Endothelial cell (in vitro differentiated cells): ENCODE results near the gene OAS1. TPM values are rescaled to one million over a fixed set of nuclear protein-coding genes. Genes with fewer than 3 reads are reported as not detected.

ENCODE experiments used
- DNase-seq: peaks from one replicate; pipeline ENCODE4 v3.0.0; 2021; ENCODE audit warnings: low spot score
- H3K27ac Mint-ChIP-seq: one replicate; pipeline ENCODE4 v1.8.0; 2021; ENCODE audit warnings: mixed read lengths, inconsistent platforms; ENCODE audit not compliant: unreplicated experiment
- H3K27me3 Mint-ChIP-seq: one replicate; pipeline ENCODE4 v1.8.0; 2021; ENCODE audit warnings: mild to moderate bottlenecking, moderate library complexity, mixed read lengths, inconsistent platforms; ENCODE audit not compliant: unreplicated experiment
- H3K36me3 Mint-ChIP-seq: one replicate; pipeline ENCODE4 v1.8.0; 2021; ENCODE audit warnings: mild to moderate bottlenecking, low read depth, mixed read lengths, inconsistent platforms; ENCODE audit not compliant: unreplicated experiment
- H3K4me1 Mint-ChIP-seq: one replicate; pipeline ENCODE4 v1.8.0; 2021; ENCODE audit warnings: mild to moderate bottlenecking, mixed read lengths, inconsistent platforms; ENCODE audit not compliant: unreplicated experiment
- H3K4me3 Mint-ChIP-seq: one replicate; pipeline ENCODE4 v1.8.0; 2021; ENCODE audit warnings: mild to moderate bottlenecking, mixed read lengths, inconsistent platforms; ENCODE audit not compliant: unreplicated experiment
- H3K9me3 Mint-ChIP-seq: one replicate; pipeline ENCODE4 v1.8.0; 2021; ENCODE audit warnings: mixed read lengths, inconsistent platforms; ENCODE audit not compliant: unreplicated experiment
- CTCF ChIP-seq: fragments of 200-600 bp; sonication (generic); IDR thresholded peaks from one replicate; pipeline ENCODE4 v1.5.0; 2021; ENCODE audit warnings: antibody characterized with exemption; ENCODE audit not compliant: unreplicated experiment
- total RNA-seq: library from RNA; stranded (reverse); fragmentation: NEBNext Ultra II Directional; extraction: Animal tissue kit (Norgen Biotek cat#: 25700); gene quantifications from one replicate; pipeline ENCODE4 v1.2.1, GENCODE V29; 2021; ENCODE audit not compliant: unreplicated experiment

Gene OAS1
- total RNA-seq, 1 donor from 2014 or later: 0.56 TPM

- Mint-ChIP-seq H3K27ac (no peak overlapping the region), H3K36me3 (no peaks in the 10 kb centered on the region), H3K4me1 (peaks cover 15% of the 10 kb centered on the region), H3K27me3 (peaks cover 2% of the 10 kb centered on the region), H3K4me3 (no peak overlapping the region), H3K9me3 (no peaks in the 10 kb centered on the region)
- no peak for TF ChIP-seq CTCF
- no peak for DNase-seq
These were observed 33.1 kb downstream of the OAS1 start for GRCh38 chr12:112939761-112940381.

GRCh38 chr12:112941528-112942335, 35.0 kb downstream of the OAS1 start:
- H3K9me3 Mint-ChIP-seq: no peaks in the 10 kb centered on the region
- peaks cover 2% of the 10 kb centered on the region for H3K27me3 Mint-ChIP-seq
- no peak for TF ChIP-seq CTCF
- H3K27ac Mint-ChIP-seq: no peak overlapping the region
- peaks cover 15% of the 10 kb centered on the region for H3K4me1 Mint-ChIP-seq
- H3K36me3 Mint-ChIP-seq: no peaks in the 10 kb centered on the region
- no peak for DNase-seq
- H3K4me3 Mint-ChIP-seq: no peak overlapping the region

GRCh38 chr12:112942572-112942971, 35.8 kb downstream of the OAS1 start:
- Mint-ChIP-seq H3K9me3 (no peaks in the 10 kb centered on the region), H3K27me3 (peaks cover 2% of the 10 kb centered on the region), H3K4me3 (no peak overlapping the region), H3K27ac (no peak overlapping the region), H3K4me1 (peaks cover 15% of the 10 kb centered on the region), H3K36me3 (no peaks in the 10 kb centered on the region)
- no peak for TF ChIP-seq CTCF
- DNase-seq: no peak

GRCh38 chr12:112944024-112944690, 37.4 kb downstream of the OAS1 start:
- H3K4me1 Mint-ChIP-seq: peaks cover 8% of the 10 kb centered on the region
- no peaks in the 10 kb centered on the region for H3K9me3 Mint-ChIP-seq
- H3K27me3 Mint-ChIP-seq: no peaks in the 10 kb centered on the region
- no peaks in the 10 kb centered on the region for H3K36me3 Mint-ChIP-seq
- no peak overlapping the region for H3K4me3 Mint-ChIP-seq
- no peak overlapping the region for H3K27ac Mint-ChIP-seq
- no peak for TF ChIP-seq CTCF
- DNase-seq: no peak
